Calu3 (cell line): ENCODE measurements around the gene TIMM50. TPM values are rescaled to one million over a fixed set of nuclear protein-coding genes. Genes with fewer than 3 reads are reported as not detected.

Experiments
- BruUV-seq: library from RNA; stranded (reverse); fragments of 400-500 nt; replicated peaks from 2 replicates; lab custom pipeline; 2021; lab: Mats Ljungman, UMichigan
- CTCF ChIA-PET: fragments of 300-600 bp; sonication (Branson Sonifier 250); formaldehyde crosslinking; loops from one replicate; lab custom pipeline; 2022; ENCODE audit warnings: antibody characterized with exemption; lab: Charles Lee
- DNase-seq: peaks from one replicate; pipeline ENCODE4 v3.0.0; 2022
- H3K27ac Mint-ChIP-seq: one replicate; pipeline ENCODE4 v1.8.0; 2022; ENCODE audit warnings: mixed read lengths; ENCODE audit not compliant: unreplicated experiment
- H3K27me3 Mint-ChIP-seq: one replicate; pipeline ENCODE4 v1.8.0; 2022; ENCODE audit warnings: mixed read lengths; ENCODE audit not compliant: unreplicated experiment
- H3K36me3 Mint-ChIP-seq: one replicate; pipeline ENCODE4 v1.8.0; 2022; ENCODE audit warnings: mild to moderate bottlenecking, moderate library complexity, mixed read lengths; ENCODE audit not compliant: insufficient read depth, unreplicated experiment
- H3K4me1 Mint-ChIP-seq: one replicate; pipeline ENCODE4 v1.8.0; 2022; ENCODE audit warnings: mild to moderate bottlenecking, low read depth, mixed read lengths; ENCODE audit not compliant: unreplicated experiment
- H3K4me3 Mint-ChIP-seq: one replicate; pipeline ENCODE4 v1.8.0; 2022; ENCODE audit warnings: mild to moderate bottlenecking, low read depth, moderate library complexity, mixed read lengths; ENCODE audit not compliant: unreplicated experiment
- H3K9me3 Mint-ChIP-seq: one replicate; pipeline ENCODE4 v1.8.0; 2022; ENCODE audit warnings: low read depth, mixed read lengths; ENCODE audit not compliant: unreplicated experiment
- CTCF ChIP-seq: fragments of 200-600 bp; IDR thresholded peaks from one replicate; pipeline ENCODE4 v1.8.0; 2022; ENCODE audit warnings: antibody characterized with exemption; ENCODE audit not compliant: unreplicated experiment
- intact Hi-C: fragments of 100-400 bp; cut with micrococcal nuclease; formaldehyde crosslinking; loops from one replicate; pipeline ENCODE4 v1.10.0; 2022; ENCODE audit not compliant: unreplicated experiment
- total RNA-seq: library from RNA; stranded (reverse); gene quantifications from 2 replicates; pipeline ENCODE4 v1.2.3, GENCODE V29; 2022

Gene TIMM50
- total RNA-seq, 1 experiment from 2014 or later: 116 TPM

DNA sequence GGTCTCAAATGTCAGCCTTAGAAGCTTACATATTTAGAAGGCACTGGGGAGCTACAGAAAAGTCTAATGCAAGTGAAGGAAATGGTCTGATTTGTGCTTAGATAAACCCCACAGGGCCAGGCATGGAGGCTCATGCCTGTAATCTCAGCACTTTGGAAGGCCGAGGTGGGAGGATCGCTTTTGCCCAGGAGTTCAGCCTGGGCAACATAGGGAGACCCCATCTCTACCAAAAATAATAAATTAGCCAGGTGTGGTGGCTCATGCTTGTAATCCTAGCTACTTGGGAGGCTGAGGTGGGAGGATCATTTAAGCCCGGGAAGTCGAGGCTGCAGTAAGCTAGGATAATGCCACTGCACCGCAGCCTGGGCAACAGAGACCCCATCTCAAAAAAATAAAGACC is 15.4 kb downstream of the TIMM50 start:
- Mint-ChIP-seq H3K27me3 (peaks cover 57% of the 10 kb centered on the region), H3K4me3 (no peak overlapping the region), H3K9me3 (no peaks in the 10 kb centered on the region), H3K36me3 (peaks cover 7% of the 10 kb centered on the region), H3K4me1 (peaks cover 22% of the 10 kb centered on the region), H3K27ac (no peak overlapping the region)
- TF ChIP-seq CTCF: no peak
- CTCF ChIA-PET: interaction anchor here (0.8 kb wide), 1 partner anchor 60 kb away, joined by 5 read pairs; the partner anchor contains the start of gene RPS16
- BruUV-seq: no TSS peak
- no peak for DNase-seq
- intact Hi-C loops: loop anchor here (5.0 kb wide), 1 partner anchor 36 kb away; the partner anchor contains the start of gene EID2B

- intact Hi-C loops: loop anchor here (5.0 kb wide), 1 partner anchor 35 kb away; the partner anchor contains the start of gene EID2B
- TF ChIP-seq CTCF: no peak
- CTCF ChIA-PET: interaction anchor here (0.5 to 1.5 kb wide), 7 partner anchors 13 to 849 kb away, joined by 3 to 6 read pairs (median 3); partner anchors contain the start of genes DYRK1B, EID2 and SELENOV
- H3K27ac Mint-ChIP-seq: no peak overlapping the region
- DNase-seq: no peak
- no TSS peak for BruUV-seq
- peaks cover 22% of the 10 kb centered on the region for H3K4me1 Mint-ChIP-seq
- peaks cover 64% of the 10 kb centered on the region for H3K27me3 Mint-ChIP-seq
- H3K36me3 Mint-ChIP-seq: peaks cover 7% of the 10 kb centered on the region
- H3K9me3 Mint-ChIP-seq: no peaks in the 10 kb centered on the region
- peak overlapping the region; percentile 58 for H3K4me3 Mint-ChIP-seq
Observed at GRCh38 chr19:39497701-39497995, 17.0 kb downstream of the TIMM50 start.

- BruUV-seq: no TSS peak
- CTCF ChIA-PET: interaction anchor here (0.5 to 1.5 kb wide), 7 partner anchors 13 to 848 kb away, joined by 3 to 6 read pairs (median 3); partner anchors contain the start of genes DYRK1B, EID2 and SELENOV
- intact Hi-C loops: loop anchor here (5.0 kb wide), 1 partner anchor 34 kb away; the partner anchor contains the start of gene EID2B
- no peaks in the 10 kb centered on the region for H3K9me3 Mint-ChIP-seq
- peaks cover 69% of the 10 kb centered on the region for H3K27me3 Mint-ChIP-seq
- DNase-seq: peak; percentile 65
- H3K4me3 Mint-ChIP-seq: peak overlapping the region; percentile 58
- peaks cover 7% of the 10 kb centered on the region for H3K36me3 Mint-ChIP-seq
- H3K4me1 Mint-ChIP-seq: peaks cover 22% of the 10 kb centered on the region
- peak; percentile 41 for TF ChIP-seq CTCF
- no peak overlapping the region for H3K27ac Mint-ChIP-seq
Observed at GRCh38 chr19:39497996-39498797, 17.6 kb downstream of the TIMM50 start.

DNA sequence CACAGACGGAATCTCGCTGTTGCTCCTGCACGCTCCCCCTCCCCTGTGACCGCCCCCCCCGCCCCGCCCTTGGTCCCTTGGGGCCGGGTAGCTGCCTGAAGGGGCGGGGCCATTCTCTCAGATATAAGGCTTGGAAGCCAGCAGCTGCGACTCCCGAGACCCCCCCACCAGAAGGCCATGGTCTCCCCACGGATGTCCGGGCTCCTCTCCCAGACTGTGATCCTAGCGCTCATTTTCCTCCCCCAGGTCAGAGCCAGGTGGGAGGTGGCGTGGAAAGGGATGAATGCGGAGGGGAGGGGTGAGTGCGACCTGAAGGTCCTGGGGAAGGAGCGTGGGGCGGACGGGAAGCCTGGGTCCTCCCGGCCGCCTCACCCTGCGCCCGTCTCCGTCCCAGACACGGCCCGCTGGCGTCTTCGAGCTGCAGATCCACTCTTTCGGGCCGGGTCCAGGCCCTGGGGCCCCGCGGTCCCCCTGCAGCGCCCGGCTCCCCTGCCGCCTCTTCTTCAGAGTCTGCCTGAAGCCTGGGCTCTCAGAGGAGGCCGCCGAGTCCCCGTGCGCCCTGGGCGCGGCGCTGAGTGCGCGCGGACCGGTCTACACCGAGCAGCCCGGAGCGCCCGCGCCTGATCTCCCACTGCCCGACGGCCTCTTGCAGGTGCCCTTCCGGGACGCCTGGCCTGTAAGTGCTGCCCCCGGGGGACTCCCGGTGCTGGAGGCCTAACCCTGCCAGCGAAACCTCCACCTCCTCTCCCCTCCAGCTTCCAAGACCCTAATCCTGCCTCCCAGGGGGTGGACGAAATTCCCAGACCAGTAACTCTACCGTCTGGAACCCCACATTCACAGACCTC is 18.4 kb downstream of the TIMM50 start, which contains the start of gene DLL3:
DLL3 (plus strand) TSS at position 150 of the 845 bp plus-strand sequence; CDS start at position 178, 28 bp downstream.
- DNase-seq: peak; percentile 47
- no peaks in the 10 kb centered on the region for H3K9me3 Mint-ChIP-seq
- peak within 1 kb of the TSS; percentile 58 for H3K4me3 Mint-ChIP-seq
- TF ChIP-seq CTCF: no peak
- peaks cover 22% of the 10 kb centered on the region for H3K4me1 Mint-ChIP-seq
- H3K36me3 Mint-ChIP-seq: peaks cover under 1% of the 10 kb centered on the region
- BruUV-seq: no TSS peak
- intact Hi-C loops: loop anchor here (5.0 kb wide), 1 partner anchor 33 kb away; the partner anchor contains the start of gene EID2B
- peaks cover 78% of the 10 kb centered on the region for H3K27me3 Mint-ChIP-seq
- CTCF ChIA-PET: no interaction called here
- no peak within 1 kb of the TSS for H3K27ac Mint-ChIP-seq
